PC-3 (cell line): Measurements from ENCODE around the gene DSCAM. TPM values are rescaled to one million over a fixed set of nuclear protein-coding genes. Genes with fewer than 3 reads are reported as not detected.

Experiments
- ATAC-seq: fragments of 200-7000 bp; cut with Tn5 transposase; 2 replicates; pipeline ENCODE4 v1.9.1; 2020; ENCODE audit warnings: mild to moderate bottlenecking, moderate library complexity
- BruUV-seq: library from RNA; stranded (reverse); fragments of 400-500 nt; replicated peaks from 2 replicates; lab custom pipeline; 2021; lab: Mats Ljungman, UMichigan
- CTCF ChIA-PET: fragments of 300-600 bp; sonication (Branson Sonifier 250); formaldehyde crosslinking; loops from one replicate; lab custom pipeline; 2022; ENCODE audit warnings: antibody characterized with exemption; lab: Charles Lee
- POLR2A ChIA-PET: fragments of 300-600 bp; sonication (Branson Sonifier 250); formaldehyde crosslinking; loops from one replicate; lab custom pipeline; 2022; ENCODE audit warnings: antibody characterized with exemption; ENCODE audit not compliant: unreplicated experiment; lab: Charles Lee
- DNase-seq: peaks from one replicate; pipeline ENCODE4 v3.0.0-alpha.2; 2015
- H2AFZ ChIP-seq: fragments of 300-600 bp; sonication (generic); 2 replicates; pipeline ENCODE4 v1.6.0; 2016; ENCODE audit warnings: antibody characterized with exemption, low read length
- H3F3A ChIP-seq: fragments of 300-600 bp; sonication (generic); one replicate; pipeline ENCODE4 v1.6.0; 2017; ENCODE audit warnings: antibody characterized with exemption, low read length, control low read depth, mild to moderate bottlenecking; ENCODE audit not compliant: unreplicated experiment
- H3K27ac ChIP-seq: fragments of 300-600 bp; sonication (generic); 2 replicates; pipeline ENCODE4 v1.5.1; 2016; ENCODE audit warnings: mild to moderate bottlenecking, low read length
- H3K27me3 ChIP-seq: fragments of 300-600 bp; sonication (generic); 2 replicates; pipeline ENCODE4 v1.6.1; 2016; ENCODE audit warnings: low read length, mixed read lengths
- H3K36me3 ChIP-seq: fragments of 300-600 bp; sonication (generic); 2 replicates; pipeline ENCODE4 v1.6.1; 2016; ENCODE audit warnings: low read depth, mixed run types, low read length, mixed read lengths
- H3K4me1 ChIP-seq: fragments of 300-600 bp; sonication (generic); 2 replicates; pipeline ENCODE4 v1.5.1; 2016; ENCODE audit warnings: low read length; ENCODE audit not compliant: insufficient read depth
- H3K4me2 ChIP-seq: fragments of 300-600 bp; sonication (generic); 2 replicates; pipeline ENCODE4 v1.6.0; 2016; ENCODE audit warnings: low read length
- H3K4me3 ChIP-seq: fragments of 300-600 bp; sonication (generic); 2 replicates; pipeline ENCODE4 v1.5.1; 2016; ENCODE audit warnings: mild to moderate bottlenecking, low read length, mixed read lengths
- H3K79me2 ChIP-seq: fragments of 300-600 bp; sonication (generic); 2 replicates; pipeline ENCODE4 v1.6.1; 2017; ENCODE audit warnings: low read length, mixed read lengths
- H3K9ac ChIP-seq: fragments of 300-600 bp; sonication (generic); 2 replicates; pipeline ENCODE4 v1.6.0; 2016; ENCODE audit warnings: mild to moderate bottlenecking, low read length
- H3K9me2 ChIP-seq: fragments of 300-600 bp; sonication (generic); replicated peaks from 2 replicates; pipeline ENCODE4 v1.6.1; 2016; ENCODE audit warnings: mixed run types, low read length, mixed read lengths
- H3K9me3 ChIP-seq: fragments of 300-600 bp; sonication (generic); 2 replicates; pipeline ENCODE4 v1.6.1; 2016; ENCODE audit warnings: low read length, mixed read lengths
- H4K20me1 ChIP-seq: fragments of 300-600 bp; sonication (generic); 2 replicates; pipeline ENCODE4 v1.6.1; 2016; ENCODE audit warnings: low read length, mixed read lengths
- CTCF ChIP-seq: fragments of 300-600 bp; sonication (generic); conservative IDR thresholded peaks from 2 replicates; pipeline ENCODE4 v1.5.1; 2017; ENCODE audit warnings: antibody characterized with exemption, low read depth, mild to moderate bottlenecking, low read length
- EZH2 ChIP-seq: fragments of 300-600 bp; sonication (generic); IDR thresholded peaks from one replicate; pipeline ENCODE4 v1.6.1; 2017; ENCODE audit warnings: antibody characterized with exemption, mild to moderate bottlenecking, low read length; ENCODE audit not compliant: unreplicated experiment
- EZH2phosphoT487 ChIP-seq: fragments of 300-600 bp; sonication (generic); IDR thresholded peaks from 2 replicates; pipeline ENCODE4 v1.6.1; 2018; ENCODE audit warnings: mild to moderate bottlenecking, antibody characterized with exemption, low read length, borderline replicate concordance
- intact Hi-C: fragments of 100-400 bp; cut with micrococcal nuclease; formaldehyde crosslinking; loops from 2 replicates; pipeline ENCODE4 v1.9.0; 2023
- total RNA-seq: library from RNA; depleted of rRNA; stranded (reverse); fragments of >200 nt; gene quantifications from 2 replicates; pipeline ENCODE4 v1.2.3, GENCODE V29; 2014

DSCAM gene
- total RNA-seq, 1 experiment from 2014 or later: not detected

- no peak overlapping the region for H2AFZ ChIP-seq
- no TSS peak for BruUV-seq
- DNase-seq (no peak), ATAC-seq (no peak)
- H3K4me1 ChIP-seq: no peaks in the 10 kb centered on the region
- H3F3A ChIP-seq: no peaks in the 10 kb centered on the region
- no peak overlapping the region for H3K4me3 ChIP-seq
- no peaks in the 10 kb centered on the region for H3K9me2 ChIP-seq
- no peaks in the 10 kb centered on the region for H3K79me2 ChIP-seq
- no peak overlapping the region for H3K9ac ChIP-seq
- no peaks in the 10 kb centered on the region for H3K27me3 ChIP-seq
- H3K4me2 ChIP-seq: no peak overlapping the region
- CTCF ChIA-PET: no interaction called here
- H3K27ac ChIP-seq: no peak overlapping the region
- no peak for TF ChIP-seq EZH2phosphoT487
- no peak for TF ChIP-seq CTCF
- no peak for TF ChIP-seq EZH2
- peaks cover 32% of the 10 kb centered on the region for H3K9me3 ChIP-seq
- intact Hi-C loops: no loop called here
- POLR2A ChIA-PET: no interaction called here
- no peaks in the 10 kb centered on the region for H4K20me1 ChIP-seq
- H3K36me3 ChIP-seq: no peaks in the 10 kb centered on the region
Observed at GRCh38 chr21:40191196-40191595, 655.8 kb downstream of the DSCAM start.

GRCh38 chr21:40187946-40188654, 658.9 kb downstream of the DSCAM start:
- no peak for TF ChIP-seq EZH2phosphoT487
- TF ChIP-seq CTCF: no peak
- no peak for TF ChIP-seq EZH2
- H4K20me1 ChIP-seq: no peaks in the 10 kb centered on the region
- intact Hi-C loops: no loop called here
- no peaks in the 10 kb centered on the region for H3F3A ChIP-seq
- H3K4me3 ChIP-seq: no peak overlapping the region
- no peak overlapping the region for H2AFZ ChIP-seq
- ATAC-seq: no peak
- ChIA-PET CTCF (no interaction called here), POLR2A (no interaction called here)
- H3K9me3 ChIP-seq: 0 out of 2 replicates have a peak, but pooled peaks cover 21% of the 10 kb centered on the region
- no peaks in the 10 kb centered on the region for H3K36me3 ChIP-seq
- BruUV-seq: no TSS peak
- H3K4me1 ChIP-seq: no peaks in the 10 kb centered on the region
- H3K79me2 ChIP-seq: no peaks in the 10 kb centered on the region
- DNase-seq: no peak
- H3K9me2 ChIP-seq: no peaks in the 10 kb centered on the region
- no peak overlapping the region for H3K9ac ChIP-seq
- no peak overlapping the region for H3K27ac ChIP-seq
- no peak overlapping the region for H3K4me2 ChIP-seq
- H3K27me3 ChIP-seq: no peaks in the 10 kb centered on the region

GRCh38 chr21:40187244-40187643, 659.7 kb downstream of the DSCAM start:
- Histone ChIP-seq H3K4me3 (no peak overlapping the region), H3K27ac (no peak overlapping the region), H4K20me1 (no peaks in the 10 kb centered on the region), H3K27me3 (no peaks in the 10 kb centered on the region), H3K4me2 (no peak overlapping the region), H3F3A (no peaks in the 10 kb centered on the region), H3K4me1 (no peaks in the 10 kb centered on the region), H3K9me3 (0 out of 2 replicates have a peak, but pooled peaks cover 21% of the 10 kb centered on the region), H3K79me2 (no peaks in the 10 kb centered on the region), H3K9me2 (no peaks in the 10 kb centered on the region), H3K36me3 (no peaks in the 10 kb centered on the region), H2AFZ (no peak overlapping the region), H3K9ac (no peak overlapping the region)
- ChIA-PET POLR2A (no interaction called here), CTCF (no interaction called here)
- intact Hi-C loops: no loop called here
- no TSS peak for BruUV-seq
- DNase-seq: no peak
- ATAC-seq: no peak
- TF ChIP-seq EZH2phosphoT487: no peak
- no peak for TF ChIP-seq CTCF
- no peak for TF ChIP-seq EZH2
